Measurements from ENCODE around the gene NUDT2.

Gene NUDT2

DNA sequence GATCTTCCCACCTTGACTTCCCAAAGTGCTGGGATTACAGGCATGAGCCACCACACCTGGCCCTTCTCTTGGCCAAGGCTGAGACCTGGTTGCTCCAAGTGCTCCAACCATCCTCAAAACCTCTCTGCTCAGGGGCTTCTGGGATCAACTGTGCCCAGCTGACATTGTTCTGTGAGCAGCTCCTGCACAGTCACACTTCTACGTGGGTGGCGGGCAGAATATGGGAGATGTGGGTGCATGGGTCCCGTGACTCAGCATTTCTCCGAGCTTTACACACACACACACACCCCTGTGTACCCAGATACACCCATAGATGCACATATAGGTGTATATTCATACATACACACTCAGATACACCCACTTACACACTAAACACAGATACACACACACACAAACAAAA, 57.9 kb downstream of the NUDT2 start:
- no peak for DNase-seq

DNA sequence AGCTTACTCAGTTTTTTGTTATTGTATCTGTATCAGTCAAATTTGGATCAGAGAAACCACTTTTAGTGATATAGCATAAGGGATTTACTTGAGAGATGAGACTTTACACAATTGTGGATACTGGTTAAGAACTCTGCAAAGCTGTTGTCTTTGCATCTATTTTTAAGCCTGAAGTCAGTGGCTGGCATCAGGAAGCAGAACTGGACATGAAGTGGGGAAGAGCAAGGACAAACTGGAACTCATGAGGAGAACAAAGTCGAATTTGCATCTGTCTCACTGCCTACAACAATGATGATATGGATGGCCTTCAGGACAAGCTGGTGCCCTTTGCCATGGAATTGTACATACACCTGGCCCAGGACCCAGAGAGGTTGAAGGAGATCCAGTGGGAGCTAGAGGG, 63.1 kb downstream of the NUDT2 start:
- DNase-seq, result no peak

All from CD4-positive, alpha-beta T cell treated with Interleukin-17A for 1 hour (primary cell).